GM15510 (cell line): ENCODE results near the gene EGF.

Experiments
- POLR2A ChIP-seq: IDR thresholded peaks from 3 replicates; pipeline ENCODE4 v1.6.1; 2011; ENCODE audit warnings: borderline replicate concordance; ENCODE audit not compliant: insufficient read length; ENCODE audit errors: extremely low read depth

The EGF gene

GRCh38 chr4:110020646-110021443, 108.2 kb downstream of the EGF start:
- TF ChIP-seq POLR2A, result no peak

GRCh38 chr4:110022457-110022856, 109.8 kb downstream of the EGF start:
- no peak for TF ChIP-seq POLR2A

- TF ChIP-seq POLR2A, result no peak
Measured at GRCh38 chr4:110025056-110025455, 112.4 kb downstream of the EGF start.

- TF ChIP-seq POLR2A, result no peak
Measured at GRCh38 chr4:110025718-110026117, 113.0 kb downstream of the EGF start.

- no peak for TF ChIP-seq POLR2A
Measured at GRCh38 chr4:110032603-110033002, 119.9 kb downstream of the EGF start.

- TF ChIP-seq POLR2A, result no peak
Measured at GRCh38 chr4:110033355-110034025, 120.8 kb downstream of the EGF start.

GRCh38 chr4:110034026-110034393, 121.3 kb downstream of the EGF start:
- no peak for TF ChIP-seq POLR2A

- TF ChIP-seq POLR2A, result no peak
Measured at GRCh38 chr4:110041735-110042134, 129.1 kb downstream of the EGF start.

GRCh38 chr4:110042545-110043517, 130.1 kb downstream of the EGF start:
- no peak for TF ChIP-seq POLR2A

- no peak for TF ChIP-seq POLR2A
Measured at GRCh38 chr4:110046588-110047049, 133.9 kb downstream of the EGF start.

GRCh38 chr4:110049951-110050925, 137.6 kb downstream of the EGF start:
- no peak for TF ChIP-seq POLR2A

GRCh38 chr4:110055158-110055768, 142.6 kb downstream of the EGF start:
- TF ChIP-seq POLR2A, result no peak

- no peak for TF ChIP-seq POLR2A
Measured at GRCh38 chr4:110058677-110059076, 146.0 kb downstream of the EGF start.
